ENCODE results near the gene NLRP5.

- peak; percentile 60 to 95 (median 91) for TF ChIP-seq CTCF (IDR thresholded peaks at IDR 0.05 in 8 of 11, conservative IDR thresholded peaks at IDR 0.05 in 3 of 11)
- TF ChIP-seq POLR2AphosphoS5 (IDR thresholded peaks at IDR 0.05) = peak in 2 of 3 donors; percentile 23 to 29
Observed at GRCh38 chr19:56066152-56067023, 79.8 kb downstream of the NLRP5 start.
